Left ventricle myocardium inferior (tissue), 1 donor: Measurements from ENCODE around the gene LMF2. TPM values are rescaled to one million over a fixed set of nuclear protein-coding genes. Genes with fewer than 3 reads are reported as not detected.

Experiments used
- DNase-seq: peaks from one replicate; pipeline ENCODE4 v3.0.0-alpha.2; 2020
- H3K27ac ChIP-seq: fragments of 200-600 bp; replicated peaks from 2 replicates; pipeline ENCODE4 v1.8.0; 2021
- H3K27me3 ChIP-seq: fragments of 200-600 bp; 2 replicates; pipeline ENCODE4 v1.8.0; 2021; ENCODE audit warnings: low read depth
- H3K36me3 ChIP-seq: fragments of 200-600 bp; 2 replicates; pipeline ENCODE4 v1.8.0; 2021
- H3K4me1 ChIP-seq: fragments of 200-600 bp; 2 replicates; pipeline ENCODE4 v1.8.0; 2021
- H3K4me3 ChIP-seq: fragments of 200-600 bp; 2 replicates; pipeline ENCODE4 v1.8.0; 2021; ENCODE audit warnings: mild to moderate bottlenecking, moderate library complexity
- H3K9me3 ChIP-seq: fragments of 200-600 bp; replicated peaks from 2 replicates; pipeline ENCODE4 v1.8.0; 2021
- intact Hi-C: fragments of 100-400 bp; cut with micrococcal nuclease; formaldehyde crosslinking; loops from one replicate; pipeline ENCODE4 v1.11.0; 2022
- total RNA-seq: library from RNA; stranded (reverse); fragmentation: NEBNext Ultra II Directional; extraction: Animal tissue kit (Norgen Biotek cat#: 25700); gene quantifications from one replicate; pipeline ENCODE4 v1.2.1, GENCODE V29; 2021
- TF ChIP-seq, protein P1 (sequence below): fragments of 200-600 bp; IDR thresholded peaks from 2 replicates; pipeline ENCODE4 v1.8.0; 2021; ENCODE audit warnings: antibody characterized with exemption, mild to moderate bottlenecking, borderline replicate concordance
- donor health status: DM: no; HTN: yes; CAD: no; lungs with severe emphysema.

The LMF2 gene
- total RNA-seq, 1 donor from 2014 or later = 23.4 TPM

DNA sequence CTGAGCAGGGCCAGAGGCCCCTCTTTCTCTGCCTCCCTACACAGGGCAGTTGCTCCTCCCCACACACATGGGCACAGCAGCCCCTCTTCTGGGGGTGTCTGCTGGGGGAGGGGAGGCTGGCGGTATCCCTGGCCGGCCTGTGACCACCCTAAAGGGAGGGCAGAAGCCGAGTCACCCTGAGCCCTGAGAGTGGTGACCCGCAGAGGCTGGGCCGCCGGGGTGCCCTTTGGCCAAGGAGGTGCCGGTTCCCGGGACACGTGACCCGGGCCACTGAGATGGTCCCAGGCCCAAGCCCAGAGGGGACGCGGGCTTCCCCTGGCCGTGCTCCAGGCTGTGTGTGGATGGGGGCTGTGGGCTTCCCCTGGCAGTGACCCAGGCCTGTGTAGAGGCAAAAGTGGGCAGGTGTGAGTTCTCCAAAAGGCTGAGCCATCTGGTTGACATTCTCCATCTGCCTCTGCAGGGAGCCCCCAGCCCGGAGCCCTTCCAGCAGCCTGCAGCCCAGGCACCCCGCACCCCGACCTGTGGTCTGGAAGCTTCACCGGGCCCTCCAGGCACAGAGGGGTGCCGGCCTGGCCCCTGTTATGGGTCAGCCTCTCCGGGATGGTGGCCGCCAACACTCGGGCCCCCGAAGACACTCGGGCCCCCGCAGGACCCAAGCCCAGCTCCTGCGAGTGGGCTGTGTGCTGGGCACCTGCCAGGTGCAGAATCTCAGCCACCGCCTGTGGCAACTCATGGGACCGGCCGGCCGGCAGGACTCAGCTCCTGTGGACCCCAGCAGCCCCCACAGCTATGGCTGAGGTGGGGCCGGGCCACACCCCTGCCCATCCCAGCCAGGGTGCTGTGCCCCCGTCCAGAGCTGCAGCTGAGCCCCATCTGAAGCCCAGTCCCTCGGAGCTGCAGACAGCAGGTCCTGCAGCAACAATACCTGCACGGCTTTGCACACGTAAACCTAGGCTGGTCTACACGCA, 25.1 kb downstream of the LMF2 start:
- H3K4me3 ChIP-seq = peak overlapping the region; percentile 63

DNA sequence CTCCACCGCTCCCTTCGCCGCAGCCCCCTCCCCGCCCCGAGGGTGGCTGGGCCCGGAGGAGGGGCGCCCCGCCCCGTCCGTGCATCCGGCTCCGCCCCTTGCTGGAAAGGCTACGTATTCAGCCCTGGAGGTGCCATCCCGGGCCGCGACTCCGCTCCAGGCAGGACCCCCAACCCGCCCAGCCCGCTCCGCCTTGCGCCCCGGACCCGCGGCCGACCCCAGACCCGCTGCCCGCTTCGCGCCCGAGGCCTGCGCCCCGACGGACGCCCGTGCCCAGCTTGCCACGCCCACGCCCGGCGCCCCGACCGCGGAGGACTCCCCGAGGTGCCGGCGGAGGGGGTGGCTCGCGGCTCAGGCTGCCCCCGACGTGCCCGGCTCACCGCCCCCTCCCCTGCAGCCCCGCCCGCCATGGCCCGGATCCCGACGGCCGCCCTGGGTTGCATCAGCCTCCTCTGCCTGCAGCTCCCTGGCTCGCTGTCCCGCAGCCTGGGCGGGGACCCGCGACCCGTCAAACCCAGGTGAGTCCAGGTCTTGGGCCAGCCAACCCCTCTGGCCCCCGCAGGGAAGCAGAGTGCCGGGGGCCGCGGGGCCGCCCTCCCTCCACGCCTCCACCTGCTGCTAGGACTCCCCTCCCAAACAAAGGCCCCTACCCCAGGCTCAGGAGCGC, 25.9 kb downstream of the LMF2 start, which contains the start of gene ADM2:
ADM2 (plus strand) TSS at position 104 of the 667 bp plus-strand sequence; CDS start at position 409, 305 bp downstream.
- peaks cover 85% of the 10 kb centered on the region for H3K27me3 ChIP-seq

More for the DNA sequence above, 25.1 kb downstream of the LMF2 start:
- TF ChIP-seq, protein P1, sequence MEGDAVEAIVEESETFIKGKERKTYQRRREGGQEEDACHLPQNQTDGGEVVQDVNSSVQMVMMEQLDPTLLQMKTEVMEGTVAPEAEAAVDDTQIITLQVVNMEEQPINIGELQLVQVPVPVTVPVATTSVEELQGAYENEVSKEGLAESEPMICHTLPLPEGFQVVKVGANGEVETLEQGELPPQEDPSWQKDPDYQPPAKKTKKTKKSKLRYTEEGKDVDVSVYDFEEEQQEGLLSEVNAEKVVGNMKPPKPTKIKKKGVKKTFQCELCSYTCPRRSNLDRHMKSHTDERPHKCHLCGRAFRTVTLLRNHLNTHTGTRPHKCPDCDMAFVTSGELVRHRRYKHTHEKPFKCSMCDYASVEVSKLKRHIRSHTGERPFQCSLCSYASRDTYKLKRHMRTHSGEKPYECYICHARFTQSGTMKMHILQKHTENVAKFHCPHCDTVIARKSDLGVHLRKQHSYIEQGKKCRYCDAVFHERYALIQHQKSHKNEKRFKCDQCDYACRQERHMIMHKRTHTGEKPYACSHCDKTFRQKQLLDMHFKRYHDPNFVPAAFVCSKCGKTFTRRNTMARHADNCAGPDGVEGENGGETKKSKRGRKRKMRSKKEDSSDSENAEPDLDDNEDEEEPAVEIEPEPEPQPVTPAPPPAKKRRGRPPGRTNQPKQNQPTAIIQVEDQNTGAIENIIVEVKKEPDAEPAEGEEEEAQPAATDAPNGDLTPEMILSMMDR = no peak
- Histone ChIP-seq H3K27ac (no peak overlapping the region), H3K27me3 (peaks cover 93% of the 10 kb centered on the region), H3K4me1 (peaks cover 15% of the 10 kb centered on the region), H3K36me3 (no peaks in the 10 kb centered on the region), H3K9me3 (no peaks in the 10 kb centered on the region)
- DNase-seq = no peak
- intact Hi-C loops = no loop called here

DNA sequence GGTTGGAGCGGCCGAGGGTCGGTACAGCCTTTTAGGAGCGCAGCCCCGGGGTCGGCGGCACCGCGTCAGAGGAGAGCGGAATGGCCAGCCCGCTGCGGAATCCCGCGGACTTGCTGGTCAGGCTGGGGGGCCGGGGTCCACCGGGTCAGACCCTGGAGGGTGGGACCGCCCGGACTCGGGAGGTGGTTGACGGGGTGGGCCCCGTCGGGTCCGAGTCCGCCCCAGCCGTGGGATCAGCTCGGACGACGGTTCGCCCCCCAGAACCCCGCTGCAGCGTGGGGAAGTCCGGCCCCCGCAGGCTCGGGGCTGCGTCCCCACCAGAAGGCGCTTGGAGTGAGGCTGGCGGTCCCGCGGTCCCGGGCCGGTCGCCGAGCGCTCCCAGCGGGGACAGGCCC, 26.5 kb downstream of the LMF2 start:
- intact Hi-C loops = no loop called here
- H3K9me3 ChIP-seq = no peaks in the 10 kb centered on the region
- H3K27me3 ChIP-seq = peaks cover 83% of the 10 kb centered on the region
- DNase-seq = no peak
- peak overlapping the region; percentile 63 for H3K4me3 ChIP-seq
- peaks cover 15% of the 10 kb centered on the region for H3K4me1 ChIP-seq
- no peak overlapping the region for H3K27ac ChIP-seq
- no peaks in the 10 kb centered on the region for H3K36me3 ChIP-seq
- TF ChIP-seq, protein P1 = no peak

More for the DNA sequence above, 25.9 kb downstream of the LMF2 start, which contains the start of gene ADM2:
- TF ChIP-seq, protein P1 = no peak
- Histone ChIP-seq H3K27ac (no peak within 1 kb of the TSS), H3K9me3 (no peaks in the 10 kb centered on the region), H3K4me1 (peaks cover 15% of the 10 kb centered on the region), H3K36me3 (no peaks in the 10 kb centered on the region), H3K4me3 (peak within 1 kb of the TSS; percentile 63)
- intact Hi-C loops = no loop called here
- DNase-seq = no peak

DNA sequence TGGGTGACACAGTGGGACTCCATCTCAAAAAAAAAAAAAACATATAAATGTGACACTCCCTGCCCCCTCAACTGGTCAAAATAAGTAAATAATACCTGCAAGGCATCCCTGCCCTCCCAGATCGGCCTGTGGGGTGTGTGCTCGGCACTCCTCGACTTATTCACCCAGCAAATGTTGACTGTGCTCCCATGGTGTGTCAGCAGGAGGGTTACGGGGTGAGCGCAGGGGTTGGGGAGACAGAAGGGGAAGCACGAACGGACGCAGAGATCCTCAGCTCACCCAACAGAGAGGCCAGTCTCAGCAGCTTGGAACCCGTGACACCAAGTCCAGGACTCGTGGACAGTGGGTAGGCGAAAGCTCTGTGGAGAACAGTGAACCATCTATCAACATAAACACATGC, 27.8 kb downstream of the LMF2 start:
- intact Hi-C loops = no loop called here
- Histone ChIP-seq H3K4me3 (no peak overlapping the region), H3K9me3 (no peaks in the 10 kb centered on the region), H3K27me3 (peaks cover 70% of the 10 kb centered on the region), H3K27ac (no peak overlapping the region), H3K4me1 (peaks cover 22% of the 10 kb centered on the region), H3K36me3 (no peaks in the 10 kb centered on the region)
- TF ChIP-seq, protein P1 = no peak
- DNase-seq = no peak

DNA sequence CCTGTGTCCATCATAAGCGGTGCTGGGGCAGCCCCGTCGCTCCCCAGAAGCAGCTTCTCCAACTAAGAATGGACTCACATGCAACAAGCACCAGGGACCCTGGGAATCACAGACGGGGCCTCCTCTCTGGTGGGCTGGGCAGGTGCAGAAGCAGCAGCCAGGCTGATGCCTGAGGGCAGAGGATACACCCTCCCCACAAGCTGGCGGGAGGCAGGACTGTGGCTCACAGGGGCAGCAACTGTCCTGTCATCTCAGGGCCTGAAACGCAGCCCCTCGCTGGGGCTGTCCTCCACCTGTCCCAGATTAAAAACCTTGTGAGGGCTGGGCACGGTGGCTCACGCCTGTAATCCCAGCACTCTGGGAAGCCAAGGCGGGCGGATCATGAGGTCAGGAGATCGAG, 29.6 kb downstream of the LMF2 start:
- no peak overlapping the region for H3K4me3 ChIP-seq
- no peaks in the 10 kb centered on the region for H3K36me3 ChIP-seq
- DNase-seq = no peak
- intact Hi-C loops = no loop called here
- H3K4me1 ChIP-seq = peaks cover 39% of the 10 kb centered on the region
- no peak overlapping the region for H3K27ac ChIP-seq
- TF ChIP-seq, protein P1 = no peak
- peaks cover 52% of the 10 kb centered on the region for H3K27me3 ChIP-seq
- H3K9me3 ChIP-seq = no peaks in the 10 kb centered on the region
